Psoas muscle (tissue), 8 donors: ENCODE data around the gene MACC1. TPM values are rescaled to one million over a fixed set of nuclear protein-coding genes. Genes with fewer than 3 reads are reported as not detected.

Experiments used
- ATAC-seq, 4 donors: fragments of 200-7000 bp; cut with Tn5 transposase; one replicate each; pipeline ENCODE4 v1.9.1; 2020; ENCODE audit warnings: moderate library complexity in 3 of 4, mild to moderate bottlenecking in 2 of 4
- DNase-seq, 2 donors: peaks; one replicate each; pipeline ENCODE4 v3.0.0-alpha.2; 2020
- H3K27ac ChIP-seq: fragments of 200-600 bp; one replicate; pipeline ENCODE4 v1.8.0; 2022
- H3K27me3 ChIP-seq, 3 donors: fragments of 200-600 bp in 1 of 3; one replicate each; pipeline versions ENCODE4 v1.6.1 to v1.8.0; 2013 to 2022; ENCODE audit warnings: low read length in 2 of 3, mild to moderate bottlenecking in 2 of 3, moderate library complexity in 1 of 3; ENCODE audit not compliant: insufficient read depth in 3 of 3
- H3K36me3 ChIP-seq, 2 donors: fragments of 200-600 bp in 1 of 2; one replicate each; pipeline versions ENCODE4 v1.6.1 to v1.8.0; 2013 to 2022; ENCODE audit warnings: low read depth in 1 of 2, mild to moderate bottlenecking in 1 of 2, moderate library complexity in 1 of 2; ENCODE audit not compliant: insufficient read depth in 1 of 2
- H3K4me1 ChIP-seq: fragments of 200-600 bp; one replicate; pipeline ENCODE4 v1.8.0; 2022
- H3K4me3 ChIP-seq: fragments of 200-600 bp; one replicate; pipeline ENCODE4 v1.8.0; 2022; ENCODE audit warnings: mild to moderate bottlenecking
- H3K9me3 ChIP-seq: fragments of 200-600 bp; one replicate; pipeline ENCODE4 v1.8.0; 2022
- CTCF ChIP-seq: fragments of 200-600 bp; IDR thresholded peaks from one replicate; pipeline ENCODE4 v1.8.0; 2022; ENCODE audit warnings: antibody characterized with exemption
- WGBS, 3 donors: extraction: QIAGEN DNeasy Blood & Tissue Kit; methylation state at CpG; one replicate each; pipeline versions ENCODE4 v1.1.6 to v1.1.7; 2013; 5-methylcytosine and 5-hydroxymethylcytosine counted together
- intact Hi-C, 2 donors: fragments of 100-400 bp; cut with DNase I; formaldehyde crosslinking; loops; one replicate each; pipeline versions ENCODE4 v1.11.0 to v1.14.2; 2022
- polyA plus RNA-seq, 3 donors: library from polyadenylated mRNA; stranded (reverse); fragments of 200-250 nt; gene quantifications; one replicate each; pipeline ENCODE4 v1.2.3, GENCODE V29; 2013
- total RNA-seq, 4 donors: library from RNA; stranded (reverse); fragmentation: NEBNext Ultra II Directional in 2 of 4; extraction: Animal tissue kit (Norgen Biotek cat#: 25700) in 2 of 4; gene quantifications; one replicate each; pipeline versions ENCODE4 v1.2.1 to v1.2.4, GENCODE V29; 2021 to 2023
- donor health status: healthy with polysubstance abuse.
- donor health status: DM: no; HTN: no; CAD: no; lungs with moderate emphysema.
- donor health status: Bipolar disorder and iron deficiency.
- donor health status: healthy.
- donor health status: DM: yes; HTN: yes; CAD: no.
- donor health status: DM: no; HTN: no; CAD: no.
- donor health status: DM: no; HTN: no; CAD: no.
- donor health status: DM: yes; HTN: yes; CAD: no.

Gene MACC1
- total and polyA plus RNA-seq, 7 donors = under 0.01 to 0.04 TPM; not detected in 5

- Histone ChIP-seq H3K27ac (no peak overlapping the region), H3K4me1 (no peaks in the 10 kb centered on the region), H3K4me3 (no peak overlapping the region), H3K27me3 (no peaks in the 10 kb centered on the region), H3K36me3 (no peaks in the 10 kb centered on the region), H3K9me3 (no peaks in the 10 kb centered on the region)
- ATAC-seq = no peak
- TF ChIP-seq CTCF = no peak
- intact Hi-C loops = no loop called here
- 71 to 74% (median 73%) methylated on average over 3 of the region's 3 CpGs for WGBS, 3 donors
- DNase-seq = no peak
Observed at GRCh38 chr7:20241194-20241910, 24.2 kb upstream of the MACC1 start.

GRCh38 chr7:20240080-20240926 is 23.1 kb upstream of the MACC1 start:
- intact Hi-C loops = no loop called here
- DNase-seq = no peak
- WGBS, 3 donors = 80 to 83% (median 81%) methylated on average over 9 of the region's 9 CpGs
- no peak overlapping the region for H3K27ac ChIP-seq
- no peak for ATAC-seq
- no peak overlapping the region for H3K4me3 ChIP-seq
- no peaks in the 10 kb centered on the region for H3K27me3 ChIP-seq
- no peaks in the 10 kb centered on the region for H3K9me3 ChIP-seq
- TF ChIP-seq CTCF = no peak
- H3K4me1 ChIP-seq = no peaks in the 10 kb centered on the region
- no peaks in the 10 kb centered on the region for H3K36me3 ChIP-seq

- no peak overlapping the region for H3K4me3 ChIP-seq
- H3K36me3 ChIP-seq = no peaks in the 10 kb centered on the region
- no peaks in the 10 kb centered on the region for H3K4me1 ChIP-seq
- DNase-seq (no peak), ATAC-seq (no peak)
- TF ChIP-seq CTCF = no peak
- no peaks in the 10 kb centered on the region for H3K9me3 ChIP-seq
- WGBS, 3 donors = 69 to 79% (median 77%) methylated on average over 7 of the region's 7 CpGs
- no peak overlapping the region for H3K27ac ChIP-seq
- intact Hi-C loops = no loop called here
- no peaks in the 10 kb centered on the region for H3K27me3 ChIP-seq
Observed at GRCh38 chr7:20238754-20239324, 21.7 kb upstream of the MACC1 start.

- Histone ChIP-seq H3K9me3 (no peaks in the 10 kb centered on the region), H3K27me3 (no peaks in the 10 kb centered on the region), H3K27ac (no peak overlapping the region), H3K36me3 (no peaks in the 10 kb centered on the region), H3K4me1 (no peaks in the 10 kb centered on the region), H3K4me3 (no peak overlapping the region)
- no peak for ATAC-seq
- no peak for DNase-seq
- TF ChIP-seq CTCF = no peak
- intact Hi-C loops = no loop called here
- 89 to 95% (median 92%) methylated on average over 7 of the region's 7 CpGs for WGBS, 3 donors
Observed at GRCh38 chr7:20238194-20238753, 21.1 kb upstream of the MACC1 start.
